Urinary bladder (tissue), 4 donors: ENCODE data around the gene IFT80. TPM values are rescaled to one million over a fixed set of nuclear protein-coding genes. Genes with fewer than 3 reads are reported as not detected.

Experiments used
- DNase-seq: peaks from one replicate; pipeline ENCODE4 v3.0.0-alpha.2; 2015; ENCODE audit errors: extremely low spot score
- H3K27ac ChIP-seq: one replicate; pipeline ENCODE4 v1.5.1; 2013; ENCODE audit warnings: low read depth, mild to moderate bottlenecking, moderate library complexity
- H3K36me3 ChIP-seq: one replicate; pipeline ENCODE4 v1.6.1; 2013; ENCODE audit warnings: mild to moderate bottlenecking, moderate library complexity; ENCODE audit not compliant: insufficient read depth
- H3K4me1 ChIP-seq: one replicate; pipeline ENCODE4 v1.6.1; 2013; ENCODE audit warnings: mild to moderate bottlenecking, moderate library complexity; ENCODE audit not compliant: insufficient read depth
- H3K4me3 ChIP-seq: one replicate; pipeline ENCODE4 v1.5.1; 2013; ENCODE audit warnings: low read depth, low read length
- WGBS: extraction: QIAGEN DNeasy Blood & Tissue Kit; methylation state at CpG from one replicate; pipeline ENCODE4 v1.1.7; 2013; 5-methylcytosine and 5-hydroxymethylcytosine counted together
- polyA plus RNA-seq: library from polyadenylated mRNA; stranded (reverse); fragments of 200-250 nt; gene quantifications from one replicate; pipeline ENCODE4 v1.2.3, GENCODE V29; 2013
- small RNA-seq: library from RNA; depleted of rRNA; stranded (forward); fragments of <200 nt; gene quantifications from one replicate; pipeline ENCODE3, GENCODE V24; 2014
- total RNA-seq: library from RNA; depleted of rRNA; stranded (reverse); fragments of >200 nt; gene quantifications from one replicate; pipeline ENCODE4 v1.2.3, GENCODE V29; 2014
- donor health status: healthy with polysubstance abuse.
- donor health status: healthy.

Gene IFT80
- total and polyA plus RNA-seq, 2 donors = 13.1 to 83.6 TPM

DNA sequence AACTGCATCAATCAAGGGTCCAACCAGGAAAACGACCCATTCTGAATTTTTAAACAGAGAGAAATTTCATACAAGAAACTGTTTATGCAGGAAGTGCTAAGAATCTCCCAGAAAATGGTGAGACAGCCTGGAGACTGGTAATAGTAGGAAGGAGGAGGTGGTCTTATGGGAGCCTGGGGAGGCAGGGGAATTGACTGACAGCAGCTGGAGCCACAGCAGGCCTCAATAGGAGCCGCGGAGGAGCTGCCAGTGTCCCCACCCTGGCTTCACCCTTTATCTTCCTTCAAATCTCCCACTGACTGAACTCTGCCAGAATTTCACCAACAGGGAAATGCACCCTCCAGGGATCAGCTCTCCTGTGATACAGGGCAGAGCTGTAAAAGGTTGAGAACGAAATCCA lies 181.3 kb downstream of the IFT80 start:
- no peaks in the 10 kb centered on the region for H3K4me1 ChIP-seq
- 61% methylated on average over 4 of the region's 4 CpGs for WGBS
- H3K27ac ChIP-seq = no peak overlapping the region
- no peaks in the 10 kb centered on the region for H3K36me3 ChIP-seq
- DNase-seq = no peak
- H3K4me3 ChIP-seq = no peak overlapping the region

DNA sequence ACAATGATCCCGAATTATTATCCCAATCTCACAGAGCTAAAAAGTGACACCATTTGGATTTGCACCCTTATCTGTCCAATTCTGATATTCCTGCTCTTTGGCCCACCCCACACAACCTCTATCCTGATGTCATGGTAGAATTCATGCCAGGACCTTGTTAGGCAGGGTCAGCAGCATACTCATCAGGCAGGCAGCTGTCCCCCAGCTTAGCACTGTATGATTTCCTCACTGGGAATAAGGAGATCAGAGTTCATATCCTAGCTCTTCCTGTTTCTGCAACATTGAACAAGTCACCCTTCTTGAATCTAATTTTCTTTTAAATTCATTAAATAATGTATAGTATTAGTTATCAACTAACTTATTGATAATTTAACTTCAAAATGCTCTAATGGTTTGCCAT lies 185.8 kb downstream of the IFT80 start:
- 92% methylated on average over 1 of the region's 1 CpG for WGBS
- Histone ChIP-seq H3K27ac (no peak overlapping the region), H3K36me3 (no peaks in the 10 kb centered on the region), H3K4me1 (no peaks in the 10 kb centered on the region), H3K4me3 (no peak overlapping the region)
- DNase-seq = no peak

DNA sequence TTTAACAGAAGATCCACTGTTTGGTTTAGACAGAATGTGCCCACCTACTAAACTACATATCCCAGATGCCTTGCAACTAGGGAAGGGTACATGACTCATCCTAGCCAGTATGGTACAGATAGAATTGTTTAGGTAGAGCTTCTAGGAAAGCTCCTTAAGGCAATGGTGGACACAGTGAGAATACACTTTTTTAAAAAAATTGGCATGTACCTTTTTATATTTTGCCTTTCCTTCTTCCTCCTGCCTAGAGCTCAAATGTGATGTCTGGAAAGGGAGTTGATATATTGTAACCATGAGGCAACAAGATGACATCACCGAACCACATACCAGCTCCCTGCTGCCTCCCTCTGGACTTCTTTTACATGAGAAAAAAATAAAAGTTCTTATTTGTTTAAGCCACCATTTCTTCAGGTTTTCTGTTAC lies 188.2 kb downstream of the IFT80 start:
- Histone ChIP-seq H3K4me3 (no peak overlapping the region), H3K36me3 (no peaks in the 10 kb centered on the region), H3K4me1 (no peaks in the 10 kb centered on the region), H3K27ac (no peak overlapping the region)
- 80% methylated on average over 1 of the region's 1 CpG for WGBS
- no peak for DNase-seq

DNA sequence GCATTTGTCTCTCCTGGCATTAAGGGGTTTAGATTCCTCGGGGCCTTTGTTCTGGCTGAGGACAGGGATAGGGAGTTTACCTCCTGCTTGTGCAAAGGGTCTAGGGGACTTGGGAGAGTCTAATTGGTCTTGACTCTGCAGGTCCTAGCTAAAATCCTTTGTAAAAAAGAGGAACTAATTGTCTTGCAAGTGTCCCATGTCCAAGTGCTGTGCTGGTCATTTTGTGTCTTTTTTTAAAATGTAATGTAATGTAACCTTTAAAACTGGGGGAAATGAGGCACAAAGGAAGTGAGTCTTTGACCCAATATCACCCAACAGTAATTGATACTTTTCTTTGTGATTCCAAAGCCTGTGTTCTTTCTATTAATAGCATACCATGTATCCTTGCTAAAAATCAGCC lies 188.7 kb downstream of the IFT80 start:
- Histone ChIP-seq H3K4me3 (no peak overlapping the region), H3K36me3 (no peaks in the 10 kb centered on the region), H3K4me1 (no peaks in the 10 kb centered on the region), H3K27ac (no peak overlapping the region)
- WGBS = 88% methylated on average over 1 of the region's 1 CpG
- no peak for DNase-seq

Small RNA genes within 50 kb of the gene (small RNA-seq; reads per million reads assigned to genes)
- gene MIR15B = 90.1 reads per million, percentile 97 among the genes with 10 or more reads in this experiment
- gene MIR16-2 = 21.9 reads per million, percentile 95 among the genes with 10 or more reads in this experiment

Other genes with a start within 250 kb of the IFT80 start
- gene C3orf80, start 173.8 kb downstream of the IFT80 start, total RNA-seq = 1.0 TPM
- gene C3orf80, start 173.8 kb downstream of the IFT80 start, polyA plus RNA-seq = 1.6 TPM
- 205 TPM for gene SMC4, start 425 bp upstream of the IFT80 start, total RNA-seq
- 14.5 TPM for gene SMC4, start 425 bp upstream of the IFT80 start, polyA plus RNA-seq
- gene TRIM59, start 50.6 kb upstream of the IFT80 start, total RNA-seq = 40.2 TPM
- 2.4 TPM for gene TRIM59, start 50.6 kb upstream of the IFT80 start, polyA plus RNA-seq
- gene KPNA4, start 166.3 kb upstream of the IFT80 start, total RNA-seq = 39.7 TPM
- 18.2 TPM for gene KPNA4, start 166.3 kb upstream of the IFT80 start, polyA plus RNA-seq